Thyroid gland (tissue), 4 donors: ENCODE measurements around the gene PCA3. TPM values are rescaled to one million over a fixed set of nuclear protein-coding genes. Genes with fewer than 3 reads are reported as not detected.
"Not testable (repeated sequence)": the region's sequence is repeated elsewhere in the genome, so short reads cannot be mapped to it uniquely, and the experiment has no call there.

Experiments used
- DNase-seq, 2 donors: peaks; one replicate each; pipeline ENCODE4 v3.0.0-alpha.2; 2019
- H3K27ac ChIP-seq, 3 donors: fragments of 200-600 bp; sonication (generic); 1 replicate in 2 of 3; 2 replicates in 1 of 3; pipeline ENCODE4 v1.5.1; 2016 to 2019; ENCODE audit warnings: mild to moderate bottlenecking in 1 of 3, moderate library complexity in 1 of 3
- H3K27me3 ChIP-seq: fragments of 200-600 bp; sonication (generic); one replicate; pipeline ENCODE4 v1.5.1; 2019
- H3K36me3 ChIP-seq, 2 donors: fragments of 200-600 bp; sonication (generic); one replicate each; pipeline ENCODE4 v1.5.1; 2016 to 2019
- H3K4me1 ChIP-seq, 2 donors: fragments of 200-600 bp; sonication (generic); one replicate each; pipeline ENCODE4 v1.5.1; 2017 to 2019
- H3K4me3 ChIP-seq, 3 donors: fragments of 200-600 bp; sonication (generic); replicated peaks in 1 of 3; 1 replicate in 2 of 3; 2 replicates in 1 of 3; pipeline ENCODE4 v1.5.1; 2016; ENCODE audit warnings: mild to moderate bottlenecking in 1 of 3
- H3K9me3 ChIP-seq: fragments of 200-600 bp; sonication (generic); one replicate; pipeline ENCODE4 v1.5.1; 2017
- POLR2A ChIP-seq, 2 donors: fragments of 450-650 bp; IDR thresholded peaks; one replicate each; pipeline ENCODE4 v1.6.1; 2017; ENCODE audit warnings: antibody characterized with exemption in 2 of 2, mild to moderate bottlenecking in 2 of 2, moderate library complexity in 1 of 2
- WGBS, 2 donors: methylation state at CpG; one replicate each; pipeline ENCODE4 v1.1.5; 2017; 5-methylcytosine and 5-hydroxymethylcytosine counted together
- intact Hi-C: fragments of 100-400 bp; cut with DNase I; formaldehyde crosslinking; loops from one replicate; pipeline ENCODE4 v1.15.1; 2023
- total RNA-seq, 4 donors: library from RNA; depleted of rRNA; stranded (reverse); fragments of >200 nt; gene quantifications; one replicate each; pipeline ENCODE4 v1.2.3, GENCODE V29; 2016
- TF ChIP-seq, protein P1 (sequence below), 6 experiments: fragments of 200-600 bp in 3 of 6; fragments of 450-650 bp in 3 of 6; sonication (generic) in 3 of 6; IDR thresholded peaks; one replicate each; pipeline ENCODE4 v1.5.1; 2016 to 2019; ENCODE audit warnings: antibody characterized with exemption in 6 of 6, mild to moderate bottlenecking in 2 of 6, inconsistent platforms in 1 of 6, moderate library complexity in 1 of 6

The PCA3 gene
- total RNA-seq, 4 donors from 2014 or later, result not detected

DNA sequence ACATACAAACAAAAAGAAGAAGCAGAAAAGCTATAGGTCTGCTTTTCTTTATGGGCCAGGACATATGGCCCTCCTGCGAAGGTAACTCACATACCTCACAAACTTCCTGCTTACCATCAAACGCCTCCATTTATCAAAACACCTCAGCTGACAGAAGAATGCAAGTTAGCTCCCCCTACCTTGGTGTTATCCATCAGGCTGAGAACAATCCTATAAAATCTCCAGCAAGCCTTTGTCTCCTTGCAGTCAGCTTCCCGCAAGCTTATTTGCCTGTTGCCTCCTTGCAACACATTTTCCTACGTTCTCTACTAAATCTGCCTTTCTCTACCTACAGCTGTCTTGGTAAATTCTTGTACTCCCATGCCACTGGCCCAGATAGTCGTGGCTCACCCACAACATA is 22.7 kb upstream of the PCA3 start:
- WGBS, 2 donors, result 81% methylated on average over 5 of the region's 5 CpGs
- H3K27ac ChIP-seq, result no peak overlapping the region
- DNase-seq, result no peak
- intact Hi-C loops, result no loop called here
- no peak overlapping the region for H3K4me3 ChIP-seq
- TF ChIP-seq, protein P1, sequence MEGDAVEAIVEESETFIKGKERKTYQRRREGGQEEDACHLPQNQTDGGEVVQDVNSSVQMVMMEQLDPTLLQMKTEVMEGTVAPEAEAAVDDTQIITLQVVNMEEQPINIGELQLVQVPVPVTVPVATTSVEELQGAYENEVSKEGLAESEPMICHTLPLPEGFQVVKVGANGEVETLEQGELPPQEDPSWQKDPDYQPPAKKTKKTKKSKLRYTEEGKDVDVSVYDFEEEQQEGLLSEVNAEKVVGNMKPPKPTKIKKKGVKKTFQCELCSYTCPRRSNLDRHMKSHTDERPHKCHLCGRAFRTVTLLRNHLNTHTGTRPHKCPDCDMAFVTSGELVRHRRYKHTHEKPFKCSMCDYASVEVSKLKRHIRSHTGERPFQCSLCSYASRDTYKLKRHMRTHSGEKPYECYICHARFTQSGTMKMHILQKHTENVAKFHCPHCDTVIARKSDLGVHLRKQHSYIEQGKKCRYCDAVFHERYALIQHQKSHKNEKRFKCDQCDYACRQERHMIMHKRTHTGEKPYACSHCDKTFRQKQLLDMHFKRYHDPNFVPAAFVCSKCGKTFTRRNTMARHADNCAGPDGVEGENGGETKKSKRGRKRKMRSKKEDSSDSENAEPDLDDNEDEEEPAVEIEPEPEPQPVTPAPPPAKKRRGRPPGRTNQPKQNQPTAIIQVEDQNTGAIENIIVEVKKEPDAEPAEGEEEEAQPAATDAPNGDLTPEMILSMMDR (IDR thresholded peaks at IDR 0.05), result no peak
- TF ChIP-seq POLR2A (IDR thresholded peaks at IDR 0.05), result no peak
- no peaks in the 10 kb centered on the region for H3K9me3 ChIP-seq
- no peaks in the 10 kb centered on the region for H3K4me1 ChIP-seq
- H3K36me3 ChIP-seq, result no peaks in the 10 kb centered on the region
- no peaks in the 10 kb centered on the region for H3K27me3 ChIP-seq

- H3K27ac ChIP-seq, H3K4me3 ChIP-seq, H3K9me3 ChIP-seq, H3K4me1 ChIP-seq, H3K36me3 ChIP-seq, intact Hi-C loops, DNase-seq, H3K27me3 ChIP-seq: not testable (repeated sequence)
- WGBS, 2 donors, result 83 to 86% methylated on average over 4 of the region's 4 CpGs
Measured at GRCh38 chr9:76742890-76743289, 21.3 kb upstream of the PCA3 start.

DNA sequence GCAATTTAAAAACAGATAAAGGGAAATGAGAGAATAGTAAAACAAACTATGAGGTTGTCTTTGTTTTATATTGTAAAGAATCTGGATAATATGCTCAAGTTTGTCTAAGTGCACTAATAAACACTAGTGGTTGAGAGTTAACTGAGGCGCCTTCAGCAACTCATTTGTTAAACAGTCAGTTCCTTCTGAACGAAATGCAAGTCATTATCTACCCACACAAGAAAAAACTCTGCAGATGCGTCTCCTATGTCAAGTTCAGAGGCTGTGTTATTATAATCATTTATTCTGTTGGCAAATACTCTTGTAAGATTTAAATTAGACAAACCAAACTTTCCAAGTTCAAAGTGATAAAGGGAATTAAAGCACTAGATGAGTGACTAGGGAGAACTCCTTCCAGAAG is 20.3 kb upstream of the PCA3 start:
- Histone ChIP-seq H3K9me3 (no peaks in the 10 kb centered on the region), H3K4me1 (no peaks in the 10 kb centered on the region), H3K27me3 (no peaks in the 10 kb centered on the region), H3K27ac (no peak overlapping the region), H3K4me3 (no peak overlapping the region), H3K36me3 (no peaks in the 10 kb centered on the region)
- TF ChIP-seq, protein P1 (IDR thresholded peaks at IDR 0.05), result no peak
- no peak for TF ChIP-seq POLR2A (IDR thresholded peaks at IDR 0.05)
- intact Hi-C loops, result no loop called here
- WGBS, 2 donors, result 55 to 67% methylated on average over 3 of the region's 3 CpGs
- DNase-seq, result no peak

DNA sequence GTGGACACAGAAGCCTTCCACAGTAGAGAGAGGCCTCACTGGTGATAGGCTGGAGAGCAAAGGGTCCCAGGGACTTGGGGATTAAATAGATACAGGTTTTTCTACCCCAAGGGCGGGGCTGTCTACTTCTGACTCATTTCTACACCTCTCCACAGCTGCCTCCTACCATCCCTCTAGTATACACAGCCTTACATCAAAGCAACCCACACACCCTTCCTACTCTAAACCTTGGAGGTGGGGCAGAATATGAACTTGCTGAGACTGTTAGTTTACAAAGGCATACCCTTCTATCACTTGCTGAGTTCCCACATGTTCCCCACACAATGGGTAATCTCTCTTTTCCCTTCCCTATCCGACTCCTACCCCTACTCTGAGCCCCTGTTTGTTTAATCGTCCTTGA is 19.9 kb upstream of the PCA3 start:
- TF ChIP-seq, protein P1 (IDR thresholded peaks at IDR 0.05), result no peak
- H3K4me3 ChIP-seq, result no peak overlapping the region
- H3K9me3 ChIP-seq, result no peaks in the 10 kb centered on the region
- no peaks in the 10 kb centered on the region for H3K27me3 ChIP-seq
- WGBS, 2 donors, result 60 to 68% methylated on average over 3 of the region's 3 CpGs
- DNase-seq, result no peak
- intact Hi-C loops, result no loop called here
- H3K4me1 ChIP-seq, result no peaks in the 10 kb centered on the region
- no peaks in the 10 kb centered on the region for H3K36me3 ChIP-seq
- H3K27ac ChIP-seq, result no peak overlapping the region

GRCh38 chr9:76751001-76751400 is 13.2 kb upstream of the PCA3 start:
- TF ChIP-seq, protein P1 (IDR thresholded peaks at IDR 0.05), result no peak
- H3K9me3 ChIP-seq, result no peaks in the 10 kb centered on the region
- no peak for DNase-seq
- H3K4me1 ChIP-seq, result no peaks in the 10 kb centered on the region
- no peaks in the 10 kb centered on the region for H3K27me3 ChIP-seq
- 93 to 94% methylated on average over 3 of the region's 3 CpGs for WGBS, 2 donors
- intact Hi-C loops, result no loop called here
- H3K4me3 ChIP-seq, result no peak overlapping the region
- no peaks in the 10 kb centered on the region for H3K36me3 ChIP-seq
- no peak overlapping the region for H3K27ac ChIP-seq

DNA sequence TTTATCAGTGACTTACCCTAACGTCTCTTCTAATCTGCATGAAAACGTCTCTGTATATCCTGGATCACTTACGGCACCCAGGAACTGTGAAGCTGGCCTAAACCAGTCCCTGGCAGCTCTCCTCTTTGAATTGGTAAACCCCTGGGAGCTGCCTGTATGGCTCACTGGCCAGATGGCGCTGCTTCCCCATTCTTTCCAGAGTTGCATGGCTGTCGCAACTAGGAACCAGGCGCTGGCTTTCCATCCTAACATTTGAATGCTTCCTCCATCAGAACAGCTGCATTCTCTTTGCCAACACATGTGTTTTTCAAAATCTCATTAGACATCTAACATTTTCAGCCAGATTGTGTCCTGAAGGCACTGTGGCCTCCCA is 8.0 kb upstream of the PCA3 start:
- intact Hi-C loops, result no loop called here
- WGBS, 2 donors, result 59 to 62% methylated on average over 6 of the region's 6 CpGs

More for the DNA sequence above, 8.0 kb upstream of the PCA3 start:
- Histone ChIP-seq H3K36me3 (no peaks in the 10 kb centered on the region), H3K9me3 (no peaks in the 10 kb centered on the region), H3K27ac (no peak overlapping the region), H3K27me3 (no peaks in the 10 kb centered on the region), H3K4me1 (no peaks in the 10 kb centered on the region), H3K4me3 (no peak overlapping the region)
- peak; percentile 13 to 35 for DNase-seq
- TF ChIP-seq, protein P1 (IDR thresholded peaks at IDR 0.05), result peak in 1 of 6 experiments; percentile 12
- no peak for TF ChIP-seq POLR2A (IDR thresholded peaks at IDR 0.05)
